Measurements from ENCODE around the gene LCMT2.
A peak's percentile ranks its signal among the peaks of the same experiment; 100 is the strongest.

The LCMT2 gene

GRCh38 chr15:43286074-43286473 is 44.3 kb downstream of the LCMT2 start:
- ATAC-seq (ENCODE audit: low read depth): peak; percentile 18; the same call in 2 of the 3 replicates

GRCh38 chr15:43285609-43286037 is 44.8 kb downstream of the LCMT2 start:
- peak; percentile 72 for ATAC-seq (ENCODE audit: low read depth)
- Histone ChIP-seq H3K27ac (ENCODE audit: poor library complexity, severe bottlenecking) (no peak overlapping the region), H3K9me3 (ENCODE audit: severe bottlenecking) (no peaks in the 10 kb centered on the region), H3K4me3 (ENCODE audit: severe bottlenecking) (no peak overlapping the region), H3K36me3 (ENCODE audit: low read depth) (no peaks in the 10 kb centered on the region), H3K27me3 (ENCODE audit: insufficient read depth, poor library complexity, severe bottlenecking) (no peaks in the 10 kb centered on the region), H3K4me1 (ENCODE audit: insufficient read depth, poor library complexity, severe bottlenecking) (no peaks in the 10 kb centered on the region)
- no peak for DNase-seq (ENCODE audit: low spot score)
- TF ChIP-seq, protein P1, sequence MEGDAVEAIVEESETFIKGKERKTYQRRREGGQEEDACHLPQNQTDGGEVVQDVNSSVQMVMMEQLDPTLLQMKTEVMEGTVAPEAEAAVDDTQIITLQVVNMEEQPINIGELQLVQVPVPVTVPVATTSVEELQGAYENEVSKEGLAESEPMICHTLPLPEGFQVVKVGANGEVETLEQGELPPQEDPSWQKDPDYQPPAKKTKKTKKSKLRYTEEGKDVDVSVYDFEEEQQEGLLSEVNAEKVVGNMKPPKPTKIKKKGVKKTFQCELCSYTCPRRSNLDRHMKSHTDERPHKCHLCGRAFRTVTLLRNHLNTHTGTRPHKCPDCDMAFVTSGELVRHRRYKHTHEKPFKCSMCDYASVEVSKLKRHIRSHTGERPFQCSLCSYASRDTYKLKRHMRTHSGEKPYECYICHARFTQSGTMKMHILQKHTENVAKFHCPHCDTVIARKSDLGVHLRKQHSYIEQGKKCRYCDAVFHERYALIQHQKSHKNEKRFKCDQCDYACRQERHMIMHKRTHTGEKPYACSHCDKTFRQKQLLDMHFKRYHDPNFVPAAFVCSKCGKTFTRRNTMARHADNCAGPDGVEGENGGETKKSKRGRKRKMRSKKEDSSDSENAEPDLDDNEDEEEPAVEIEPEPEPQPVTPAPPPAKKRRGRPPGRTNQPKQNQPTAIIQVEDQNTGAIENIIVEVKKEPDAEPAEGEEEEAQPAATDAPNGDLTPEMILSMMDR (IDR thresholded peaks at IDR 0.05; ENCODE audit: poor library complexity, severe bottlenecking): peak; percentile 98

More at GRCh38 chr15:43286074-43286473, 44.3 kb downstream of the LCMT2 start:
- TF ChIP-seq, protein P1 (IDR thresholded peaks at IDR 0.05; ENCODE audit: poor library complexity, severe bottlenecking): no peak
- Histone ChIP-seq H3K4me3 (ENCODE audit: severe bottlenecking) (no peak overlapping the region), H3K27ac (ENCODE audit: poor library complexity, severe bottlenecking) (no peak overlapping the region), H3K9me3 (ENCODE audit: severe bottlenecking) (no peaks in the 10 kb centered on the region), H3K27me3 (ENCODE audit: insufficient read depth, poor library complexity, severe bottlenecking) (no peaks in the 10 kb centered on the region), H3K36me3 (ENCODE audit: low read depth) (no peaks in the 10 kb centered on the region), H3K4me1 (ENCODE audit: insufficient read depth, poor library complexity, severe bottlenecking) (no peaks in the 10 kb centered on the region)
- DNase-seq (ENCODE audit: low spot score): no peak

- no peaks in the 10 kb centered on the region for H3K9me3 ChIP-seq (ENCODE audit: severe bottlenecking)
- no peak overlapping the region for H3K4me3 ChIP-seq (ENCODE audit: severe bottlenecking)
- TF ChIP-seq, protein P1 (IDR thresholded peaks at IDR 0.05; ENCODE audit: poor library complexity, severe bottlenecking): no peak
- no peaks in the 10 kb centered on the region for H3K36me3 ChIP-seq (ENCODE audit: low read depth)
- DNase-seq (ENCODE audit: low spot score) (no peak), ATAC-seq (ENCODE audit: low read depth) (no peak)
- no peaks in the 10 kb centered on the region for H3K4me1 ChIP-seq (ENCODE audit: insufficient read depth, poor library complexity, severe bottlenecking)
- H3K27ac ChIP-seq (ENCODE audit: poor library complexity, severe bottlenecking): no peak overlapping the region
- H3K27me3 ChIP-seq (ENCODE audit: insufficient read depth, poor library complexity, severe bottlenecking): no peaks in the 10 kb centered on the region
These were observed 46.8 kb downstream of the LCMT2 start for GRCh38 chr15:43283526-43283925.

- Histone ChIP-seq H3K9me3 (ENCODE audit: severe bottlenecking) (no peaks in the 10 kb centered on the region), H3K27me3 (ENCODE audit: insufficient read depth, poor library complexity, severe bottlenecking) (no peaks in the 10 kb centered on the region), H3K4me1 (ENCODE audit: insufficient read depth, poor library complexity, severe bottlenecking) (no peaks in the 10 kb centered on the region), H3K36me3 (ENCODE audit: low read depth) (no peaks in the 10 kb centered on the region), H3K27ac (ENCODE audit: poor library complexity, severe bottlenecking) (no peak overlapping the region), H3K4me3 (ENCODE audit: severe bottlenecking) (no peak overlapping the region)
- DNase-seq (ENCODE audit: low spot score) (no peak), ATAC-seq (ENCODE audit: low read depth) (no peak)
- TF ChIP-seq, protein P1 (IDR thresholded peaks at IDR 0.05; ENCODE audit: poor library complexity, severe bottlenecking): no peak
These were observed 48.3 kb downstream of the LCMT2 start for GRCh38 chr15:43281926-43282602.

- Histone ChIP-seq H3K4me3 (ENCODE audit: severe bottlenecking) (no peak overlapping the region), H3K27ac (ENCODE audit: poor library complexity, severe bottlenecking) (no peak overlapping the region), H3K9me3 (ENCODE audit: severe bottlenecking) (no peaks in the 10 kb centered on the region), H3K27me3 (ENCODE audit: insufficient read depth, poor library complexity, severe bottlenecking) (no peaks in the 10 kb centered on the region), H3K4me1 (ENCODE audit: insufficient read depth, poor library complexity, severe bottlenecking) (no peaks in the 10 kb centered on the region), H3K36me3 (ENCODE audit: low read depth) (no peaks in the 10 kb centered on the region)
- ATAC-seq (ENCODE audit: low read depth) (no peak), DNase-seq (ENCODE audit: low spot score) (no peak)
- TF ChIP-seq, protein P1 (IDR thresholded peaks at IDR 0.05; ENCODE audit: poor library complexity, severe bottlenecking): no peak
These were observed 49.4 kb downstream of the LCMT2 start for GRCh38 chr15:43280996-43281395.

All from RWPE2 (cell line).